Measurements from ENCODE around the gene PLK5. TPM values are rescaled to one million over a fixed set of nuclear protein-coding genes. Genes with fewer than 3 reads are reported as not detected.

The PLK5 gene
- total RNA-seq, 1 experiment from 2014 or later, result 0.57 TPM

DNA sequence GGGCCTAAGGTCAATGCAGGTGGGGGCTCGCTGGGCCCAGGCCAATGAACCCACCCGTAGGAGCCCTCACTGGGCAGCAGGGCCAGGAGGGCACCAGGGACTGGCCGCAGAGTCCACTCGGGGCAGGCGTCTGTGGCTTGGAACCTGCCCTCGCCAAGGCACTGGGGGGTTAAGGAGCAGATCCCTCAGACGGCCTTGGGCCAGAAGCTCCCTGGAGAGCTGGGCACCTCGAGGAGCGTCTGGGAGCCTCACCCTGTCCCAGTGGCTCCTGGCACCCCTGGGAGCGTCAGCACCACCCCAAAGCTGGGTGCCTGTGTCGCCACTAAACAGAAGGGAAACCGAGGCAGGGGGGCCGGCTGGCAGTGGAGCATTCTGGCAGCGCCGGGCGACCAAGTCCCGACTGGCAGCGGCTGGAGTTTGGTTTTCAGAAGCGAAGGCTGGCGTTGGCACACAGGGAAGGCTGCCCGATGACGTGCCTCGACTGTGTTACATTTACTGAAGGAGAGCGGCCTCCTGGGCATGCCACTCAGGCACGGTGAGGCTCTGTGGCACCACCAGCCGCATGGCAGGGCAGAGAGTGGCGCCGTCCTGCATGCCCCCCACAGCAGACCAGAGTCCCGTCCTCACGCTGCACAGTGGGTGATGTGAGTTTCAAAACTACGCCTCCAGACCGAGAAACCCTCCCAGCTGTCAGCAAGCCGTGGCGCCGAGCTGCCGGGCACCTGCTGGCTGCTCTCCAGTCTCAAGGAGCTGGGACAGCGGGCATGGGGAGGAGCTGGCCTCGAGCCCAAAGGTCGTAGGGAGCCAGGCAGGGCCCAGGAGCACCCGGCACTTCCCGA is 53.4 kb downstream of the PLK5 start:
- no peak overlapping the region for H3K23ac ChIP-seq (ENCODE audit: insufficient read length, low read depth, low read length)
- H2AFZ ChIP-seq (ENCODE audit: low read length), result no peak overlapping the region
- H3K79me1 ChIP-seq (ENCODE audit: insufficient read depth, low read depth, low read length, poor library complexity, severe bottlenecking), result no peaks in the 10 kb centered on the region
- TF ChIP-seq CTCF (conservative IDR thresholded peaks at IDR 0.05), result no peak
- no peaks in the 10 kb centered on the region for H3K23me2 ChIP-seq (ENCODE audit: insufficient read length, low read depth, low read length, poor library complexity, severe bottlenecking)
- H3K4me2 ChIP-seq (ENCODE audit: insufficient read depth, insufficient read length, low read length), result no peak overlapping the region
- H3K56ac ChIP-seq (ENCODE audit: insufficient read length, low read depth, low read length), result no peak overlapping the region
- H2BK12ac ChIP-seq (ENCODE audit: insufficient read length, low read depth, low read length), result no peak overlapping the region
- no peaks in the 10 kb centered on the region for H3K9me3 ChIP-seq (ENCODE audit: control insufficient read depth, low read depth, low read length)
- WGBS (ENCODE audit: extremely low coverage, insufficient read length, low lambda C conversion rate), result no CpG with 5 or more reads among the region's 41 CpGs
- no peaks in the 10 kb centered on the region for H3K4me1 ChIP-seq (ENCODE audit: insufficient read depth, low read length)
- H2AK5ac ChIP-seq (ENCODE audit: insufficient read length, low read length), result no peak overlapping the region
- H4K8ac ChIP-seq (replicated peaks; ENCODE audit: insufficient read length, low read depth, low read length), result no peak overlapping the region
- H3K18ac ChIP-seq (ENCODE audit: insufficient read length, low read depth, low read length), result no peak overlapping the region
- H4K91ac ChIP-seq (ENCODE audit: insufficient read length, low read depth, low read length), result no peak overlapping the region
- no peak for DNase-seq
- no peak overlapping the region for H2BK20ac ChIP-seq (ENCODE audit: low read depth, low read length, poor library complexity, severe bottlenecking)
- H3K27ac ChIP-seq (ENCODE audit: insufficient read length, low read depth, low read length), result no peak overlapping the region
- H3T11ph ChIP-seq (ENCODE audit: low read length), result no peak overlapping the region
- Mint-ChIP-seq H3K4me1 (0 out of 4 replicates have a peak, but pooled peaks cover 0 to 3% of the 10 kb centered on the region in 2 experiments), H3K36me3 (ENCODE audit: insufficient read depth in 1 of 3, low read depth in 3 of 3) (peaks cover 17 to 54% (median 40%) of the 10 kb centered on the region in 3 experiments; a peak in 6 of 7 replicates), H3K4me3 (no peak overlapping the region), H3K27ac (no peak overlapping the region), H3K27me3 (ENCODE audit: low read depth) (peaks cover 2% of the 10 kb centered on the region), H3K9me3 (no peaks in the 10 kb centered on the region; a peak in 1 of 5 replicates)
- no peak overlapping the region for H2BK120ac ChIP-seq (ENCODE audit: low read depth, low read length, poor library complexity, severe bottlenecking)
- no peak overlapping the region for H3K9ac ChIP-seq (ENCODE audit: extremely low read depth, insufficient read length, low read length)
- H3K4ac ChIP-seq (ENCODE audit: low read depth, low read length), result no peak overlapping the region
- no peaks in the 10 kb centered on the region for H4K20me1 ChIP-seq (ENCODE audit: control insufficient read depth, insufficient read depth, insufficient read length)
- no peak overlapping the region for H3K14ac ChIP-seq (ENCODE audit: insufficient read depth, low read length)
- H2BK5ac ChIP-seq (ENCODE audit: insufficient read length, low read length), result no peak overlapping the region
- no peaks in the 10 kb centered on the region for H3K79me2 ChIP-seq (ENCODE audit: insufficient read depth, low read length)
- H4K5ac ChIP-seq (ENCODE audit: insufficient read length, low read depth, low read length), result no peak overlapping the region
- H2BK15ac ChIP-seq (ENCODE audit: low read depth, low read length), result no peak overlapping the region
- H3K27me3 ChIP-seq (ENCODE audit: insufficient read depth, low read length), result no peaks in the 10 kb centered on the region
